Mucosa of rectum (tissue), 2 donors: ENCODE measurements around the gene ANKRD6.

ENCODE experiments used
- H3K27ac ChIP-seq, 2 donors: one replicate each; pipeline ENCODE4 v1.7.0; 2013; ENCODE audit warnings: inconsistent platforms in 2 of 2, low read depth in 2 of 2, low read length in 2 of 2
- H3K27me3 ChIP-seq, 2 donors: one replicate each; pipeline ENCODE4 v1.7.0; 2013; ENCODE audit warnings: low read length in 2 of 2; ENCODE audit not compliant: control insufficient read depth in 2 of 2, insufficient read depth in 2 of 2
- H3K36me3 ChIP-seq, 2 donors: one replicate each; pipeline ENCODE4 v1.7.0; 2013; ENCODE audit warnings: low read length in 2 of 2; ENCODE audit not compliant: control insufficient read depth in 2 of 2, insufficient read depth in 2 of 2
- H3K4me1 ChIP-seq, 2 donors: one replicate each; pipeline ENCODE4 v1.7.0; 2013; ENCODE audit warnings: low read length in 2 of 2, mild to moderate bottlenecking in 1 of 2; ENCODE audit not compliant: control insufficient read depth in 2 of 2, insufficient read depth in 2 of 2
- H3K4me3 ChIP-seq, 2 donors: one replicate each; pipeline ENCODE4 v1.7.0; 2013; ENCODE audit warnings: low read length in 2 of 2
- H3K9ac ChIP-seq, 2 donors: one replicate each; pipeline ENCODE4 v1.7.0; 2013; ENCODE audit warnings: low read length in 2 of 2, low read depth in 1 of 2, mild to moderate bottlenecking in 1 of 2
- H3K9me3 ChIP-seq, 2 donors: one replicate each; pipeline ENCODE4 v1.7.0; 2013; ENCODE audit warnings: low read length in 2 of 2; ENCODE audit not compliant: control insufficient read depth in 2 of 2
- donor health status: healthy.
- donor health status: Normal muscosa, but diverticular disease.

Gene ANKRD6

GRCh38 chr6:89462503-89462902 is 29.6 kb downstream of the ANKRD6 start:
- H3K27ac ChIP-seq: no peak overlapping the region
- H3K4me3 ChIP-seq: no peak overlapping the region
- no peaks in the 10 kb centered on the region for H3K9me3 ChIP-seq

GRCh38 chr6:89464295-89464694 is 31.3 kb downstream of the ANKRD6 start:
- H3K36me3 ChIP-seq: no peaks in the 10 kb centered on the region
- H3K4me3 ChIP-seq: no peak overlapping the region
- H3K27me3 ChIP-seq: no peaks in the 10 kb centered on the region
- no peaks in the 10 kb centered on the region for H3K4me1 ChIP-seq
- no peak overlapping the region for H3K9ac ChIP-seq
- no peaks in the 10 kb centered on the region for H3K9me3 ChIP-seq
- H3K27ac ChIP-seq: no peak overlapping the region

More at GRCh38 chr6:89462503-89462902, 29.6 kb downstream of the ANKRD6 start:
- Histone ChIP-seq H3K9ac (no peak overlapping the region), H3K36me3 (no peaks in the 10 kb centered on the region), H3K4me1 (no peaks in the 10 kb centered on the region), H3K27me3 (no peaks in the 10 kb centered on the region)

GRCh38 chr6:89467437-89467836 is 34.5 kb downstream of the ANKRD6 start:
- no peak overlapping the region for H3K4me3 ChIP-seq

GRCh38 chr6:89468998-89469397 is 36.0 kb downstream of the ANKRD6 start:
- no peaks in the 10 kb centered on the region for H3K4me1 ChIP-seq
- no peak overlapping the region for H3K9ac ChIP-seq
- no peaks in the 10 kb centered on the region for H3K9me3 ChIP-seq
- H3K36me3 ChIP-seq: no peaks in the 10 kb centered on the region
- H3K27ac ChIP-seq: no peak overlapping the region
- no peaks in the 10 kb centered on the region for H3K27me3 ChIP-seq
- no peak overlapping the region for H3K4me3 ChIP-seq

More at GRCh38 chr6:89467437-89467836, 34.5 kb downstream of the ANKRD6 start:
- H3K9me3 ChIP-seq: no peaks in the 10 kb centered on the region
- H3K9ac ChIP-seq: no peak overlapping the region
- H3K4me1 ChIP-seq: no peaks in the 10 kb centered on the region
- no peaks in the 10 kb centered on the region for H3K36me3 ChIP-seq
- H3K27ac ChIP-seq: no peak overlapping the region
- no peaks in the 10 kb centered on the region for H3K27me3 ChIP-seq

GRCh38 chr6:89471287-89471867 is 38.4 kb downstream of the ANKRD6 start:
- H3K4me3 ChIP-seq: no peak overlapping the region
- no peaks in the 10 kb centered on the region for H3K9me3 ChIP-seq
- H3K27me3 ChIP-seq: no peaks in the 10 kb centered on the region
- peaks cover 0 to 3% of the 10 kb centered on the region in 2 donors for H3K4me1 ChIP-seq
- no peak overlapping the region for H3K27ac ChIP-seq
- no peak overlapping the region for H3K9ac ChIP-seq
- no peaks in the 10 kb centered on the region for H3K36me3 ChIP-seq

GRCh38 chr6:89475101-89475500 is 42.1 kb downstream of the ANKRD6 start:
- no peak overlapping the region for H3K4me3 ChIP-seq
- H3K36me3 ChIP-seq: no peaks in the 10 kb centered on the region
- no peak overlapping the region for H3K27ac ChIP-seq
- no peak overlapping the region for H3K9ac ChIP-seq
- H3K9me3 ChIP-seq: no peaks in the 10 kb centered on the region
- H3K27me3 ChIP-seq: no peaks in the 10 kb centered on the region
- peaks cover 0 to 3% of the 10 kb centered on the region in 2 donors for H3K4me1 ChIP-seq

- Histone ChIP-seq H3K27ac (no peak overlapping the region), H3K36me3 (no peaks in the 10 kb centered on the region), H3K4me1 (peaks cover 0 to 3% of the 10 kb centered on the region in 2 donors), H3K9ac (no peak overlapping the region), H3K9me3 (no peaks in the 10 kb centered on the region), H3K27me3 (no peaks in the 10 kb centered on the region), H3K4me3 (no peak overlapping the region)
Measured at GRCh38 chr6:89475634-89476033, 42.7 kb downstream of the ANKRD6 start.

- no peaks in the 10 kb centered on the region for H3K27me3 ChIP-seq
- no peak overlapping the region for H3K4me3 ChIP-seq
- H3K27ac ChIP-seq: no peak overlapping the region
- H3K9ac ChIP-seq: no peak overlapping the region
- H3K9me3 ChIP-seq: no peaks in the 10 kb centered on the region
- peaks cover 0 to 3% of the 10 kb centered on the region in 2 donors for H3K4me1 ChIP-seq
- no peaks in the 10 kb centered on the region for H3K36me3 ChIP-seq
Measured at GRCh38 chr6:89479897-89480296, 46.9 kb downstream of the ANKRD6 start.

GRCh38 chr6:89481695-89482094 is 48.7 kb downstream of the ANKRD6 start:
- H3K27me3 ChIP-seq: no peaks in the 10 kb centered on the region
- H3K4me3 ChIP-seq: no peak overlapping the region
- H3K4me1 ChIP-seq: no peaks in the 10 kb centered on the region
- H3K9ac ChIP-seq: no peak overlapping the region
- no peaks in the 10 kb centered on the region for H3K9me3 ChIP-seq
- no peak overlapping the region for H3K27ac ChIP-seq
- H3K36me3 ChIP-seq: no peaks in the 10 kb centered on the region

GRCh38 chr6:89482126-89482525 is 49.2 kb downstream of the ANKRD6 start:
- Histone ChIP-seq H3K9ac (no peak overlapping the region), H3K27me3 (no peaks in the 10 kb centered on the region), H3K9me3 (no peaks in the 10 kb centered on the region), H3K4me3 (no peak overlapping the region), H3K4me1 (no peaks in the 10 kb centered on the region), H3K27ac (no peak overlapping the region), H3K36me3 (no peaks in the 10 kb centered on the region)
